MCF 10A (cell line): Measurements from ENCODE around the gene PFDN5. TPM values are rescaled to one million over a fixed set of nuclear protein-coding genes. Genes with fewer than 3 reads are reported as not detected.

Experiments
- BruUV-seq: library from RNA; stranded (reverse); fragments of 400-500 nt; replicated peaks from 2 replicates; lab custom pipeline; 2021; lab: Mats Ljungman, UMichigan
- CTCF ChIA-PET: fragments of 300-600 bp; sonication (Branson Sonifier 250); formaldehyde crosslinking; extraction: SDS; loops from one replicate; lab custom pipeline; 2021; ENCODE audit warnings: antibody characterized with exemption, inconsistent platforms; lab: Yijun Ruan, JAX
- POLR2A ChIA-PET: fragments of 300-600, 350-650 bp; sonication (Branson Sonifier 250); formaldehyde crosslinking; extraction: SDS; loops from one replicate; lab custom pipeline; 2020; ENCODE audit warnings: antibody characterized with exemption, inconsistent platforms; lab: Yijun Ruan, JAX
- DNase-seq: peaks from one replicate; pipeline ENCODE4 v3.0.0-alpha.2; 2018; ENCODE audit not compliant: unreplicated experiment
- H3K27ac Mint-ChIP-seq: one replicate; pipeline ENCODE4 v1.8.0; 2022; ENCODE audit warnings: mild to moderate bottlenecking, low read depth, mixed read lengths; ENCODE audit not compliant: unreplicated experiment
- H3K27me3 Mint-ChIP-seq: one replicate; pipeline ENCODE4 v1.8.0; 2022; ENCODE audit warnings: mixed read lengths; ENCODE audit not compliant: insufficient read depth, unreplicated experiment
- H3K36me3 Mint-ChIP-seq: one replicate; pipeline ENCODE4 v1.8.0; 2022; ENCODE audit warnings: mild to moderate bottlenecking, moderate library complexity, mixed read lengths; ENCODE audit not compliant: insufficient read depth, unreplicated experiment
- H3K4me1 Mint-ChIP-seq: one replicate; pipeline ENCODE4 v1.8.0; 2022; ENCODE audit warnings: mixed read lengths; ENCODE audit not compliant: insufficient read depth, unreplicated experiment
- H3K4me3 Mint-ChIP-seq: one replicate; pipeline ENCODE4 v1.8.0; 2022; ENCODE audit warnings: mild to moderate bottlenecking, moderate library complexity, mixed read lengths; ENCODE audit not compliant: unreplicated experiment
- H3K9me3 Mint-ChIP-seq: one replicate; pipeline ENCODE4 v1.8.0; 2022; ENCODE audit warnings: mixed read lengths; ENCODE audit not compliant: unreplicated experiment
- CTCF ChIP-seq: fragments of 200-600 bp; IDR thresholded peaks from one replicate; pipeline ENCODE4 v1.8.0; 2022; ENCODE audit warnings: antibody characterized with exemption, mild to moderate bottlenecking; ENCODE audit not compliant: unreplicated experiment
- intact Hi-C: fragments of 100-400 bp; cut with micrococcal nuclease; formaldehyde crosslinking; loops from 2 replicates; pipeline ENCODE4 v1.14.1; 2022
- total RNA-seq: library from RNA; stranded (reverse); gene quantifications from 2 replicates; pipeline ENCODE4 v1.2.3, GENCODE V29; 2022

The PFDN5 gene
- total RNA-seq, 1 experiment from 2014 or later = 205 TPM

- ChIA-PET CTCF (interaction anchor here (0.6 to 5.9 kb wide), 23 partner anchors 8 to 429 kb away, joined by 3 to 92 read pairs (median 4); partner anchors contain the start of genes AMHR2 and SP7), POLR2A (interaction anchor here (0.6 to 5.8 kb wide), 31 partner anchors 8 to 245 kb away, joined by 3 to 69 read pairs (median 4); partner anchors contain the start of genes MAP3K12, MYG1, PFDN5 and PRR13)
- Mint-ChIP-seq H3K9me3 (no peaks in the 10 kb centered on the region), H3K27ac (peak overlapping the region; percentile 93), H3K4me3 (peak overlapping the region; percentile 79), H3K27me3 (no peaks in the 10 kb centered on the region), H3K4me1 (peaks cover 23% of the 10 kb centered on the region), H3K36me3 (peaks cover 18% of the 10 kb centered on the region)
- TF ChIP-seq CTCF = no peak
- intact Hi-C loops = loop anchor here (1.0 to 10.0 kb wide), 6 partner anchors 21 to 351 kb away; partner anchors contain the start of genes ATP5MC2, PCBP2 and SP1
- BruUV-seq = no TSS peak
- DNase-seq = no peak
Observed at GRCh38 chr12:53324113-53324778, 28.9 kb downstream of the PFDN5 start.

GRCh38 chr12:53324779-53325510 is 29.6 kb downstream of the PFDN5 start:
- ChIA-PET CTCF (interaction anchor here (0.6 to 6.0 kb wide), 19 partner anchors 10 to 161 kb away, joined by 3 to 92 read pairs (median 4); partner anchors contain the start of genes AMHR2 and SP7), POLR2A (interaction anchor here (0.6 to 5.8 kb wide), 18 partner anchors 11 to 246 kb away, joined by 3 to 64 read pairs (median 4); partner anchors contain the start of genes MAP3K12, PFDN5, PRR13 and SP1)
- peak; percentile 71 for TF ChIP-seq CTCF
- peak; percentile 92 for DNase-seq
- H3K27me3 Mint-ChIP-seq = no peaks in the 10 kb centered on the region
- H3K4me3 Mint-ChIP-seq = peak overlapping the region; percentile 79
- H3K27ac Mint-ChIP-seq = peak overlapping the region; percentile 93
- no peaks in the 10 kb centered on the region for H3K9me3 Mint-ChIP-seq
- H3K36me3 Mint-ChIP-seq = peaks cover 14% of the 10 kb centered on the region
- BruUV-seq = TSS peak; percentile 42
- H3K4me1 Mint-ChIP-seq = peaks cover 21% of the 10 kb centered on the region
- intact Hi-C loops = loop anchor here (1.0 to 10.0 kb wide), 6 partner anchors 20 to 350 kb away; partner anchors contain the start of genes ATP5MC2, PCBP2 and SP1

GRCh38 chr12:53325511-53326061 is 30.2 kb downstream of the PFDN5 start:
- H3K4me3 Mint-ChIP-seq = peak overlapping the region; percentile 79
- intact Hi-C loops = loop anchor here (2.0 to 10.0 kb wide), 2 partner anchors 55 to 349 kb away; partner anchors contain the start of genes ATP5MC2 and SP1
- H3K4me1 Mint-ChIP-seq = peaks cover 15% of the 10 kb centered on the region
- TF ChIP-seq CTCF = no peak
- no peak overlapping the region for H3K27ac Mint-ChIP-seq
- no peaks in the 10 kb centered on the region for H3K27me3 Mint-ChIP-seq
- ChIA-PET POLR2A (interaction anchor here (0.6 to 5.8 kb wide), 17 partner anchors 16 to 247 kb away, joined by 3 to 64 read pairs (median 4); partner anchors contain the start of genes MAP3K12, PFDN5, SP1 and SPRYD3), CTCF (interaction anchor here (0.6 to 6.0 kb wide), 18 partner anchors 9 to 160 kb away, joined by 3 to 63 read pairs (median 4); partner anchors contain the start of genes AMHR2 and SP7)
- peaks cover 11% of the 10 kb centered on the region for H3K36me3 Mint-ChIP-seq
- no TSS peak for BruUV-seq
- no peaks in the 10 kb centered on the region for H3K9me3 Mint-ChIP-seq
- DNase-seq = no peak
